ENCODE results near the gene MAD2L2.

MAD2L2 gene

DNA sequence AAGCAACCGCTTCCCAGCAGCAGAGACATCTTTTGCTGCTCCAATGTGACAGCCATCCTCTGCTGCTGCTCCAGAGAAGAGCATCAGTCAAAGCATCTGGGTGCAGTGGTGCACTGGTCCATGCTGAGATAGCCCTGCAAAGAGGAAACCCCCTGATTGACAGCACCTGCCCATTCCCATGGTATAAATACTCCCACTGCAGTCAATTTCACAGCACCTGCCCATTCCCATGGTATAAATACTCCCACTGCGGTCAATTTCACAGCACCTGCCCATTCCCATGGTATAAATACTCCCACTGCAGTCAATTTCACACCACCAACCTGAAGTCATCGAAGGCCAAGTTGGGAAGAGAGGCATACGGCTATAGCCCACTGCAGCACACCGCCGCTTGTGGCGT lies 52.2 kb downstream of the MAD2L2 start:
- DNase-seq, result no peak

- no peak for DNase-seq
Observed at GRCh38 chr1:11626551-11626950, 54.4 kb downstream of the MAD2L2 start.
